HG02852 (cell line): ENCODE results near the gene MAGI2.
"Not testable (repeated sequence)": the region's sequence is repeated elsewhere in the genome, so short reads cannot be mapped to it uniquely, and the experiment has no call there.

Experiments used
- ATAC-seq: cut with Tn5 transposase; IDR thresholded peaks from one replicate; pipeline ENCODE4 v1.9.1; 2021; ENCODE audit warnings: mild to moderate bottlenecking, moderate library complexity; ENCODE audit not compliant: unreplicated experiment

MAGI2 gene

GRCh38 chr7:79452032-79452494 is 1.4 kb downstream of the MAGI2 start:
- ATAC-seq, result no peak

GRCh38 chr7:79451580-79451979 is 1.9 kb downstream of the MAGI2 start:
- no peak for ATAC-seq

GRCh38 chr7:79442766-79443165 is 10.7 kb downstream of the MAGI2 start:
- ATAC-seq, result not testable (repeated sequence)

- no peak for ATAC-seq
These were observed 17.1 kb downstream of the MAGI2 start for GRCh38 chr7:79436378-79436777.

GRCh38 chr7:79434867-79435266 is 18.6 kb downstream of the MAGI2 start:
- ATAC-seq, result no peak

GRCh38 chr7:79434098-79434497 is 19.4 kb downstream of the MAGI2 start:
- no peak for ATAC-seq

- no peak for ATAC-seq
These were observed 23.1 kb downstream of the MAGI2 start for GRCh38 chr7:79430391-79430790.

GRCh38 chr7:79425665-79426064 is 27.8 kb downstream of the MAGI2 start:
- ATAC-seq, result no peak

GRCh38 chr7:79421751-79422150 is 31.7 kb downstream of the MAGI2 start:
- ATAC-seq, result no peak

- no peak for ATAC-seq
These were observed 33.0 kb downstream of the MAGI2 start for GRCh38 chr7:79420464-79420863.

- no peak for ATAC-seq
These were observed 38.6 kb downstream of the MAGI2 start for GRCh38 chr7:79414910-79415309.

GRCh38 chr7:79412915-79413314 is 40.6 kb downstream of the MAGI2 start:
- ATAC-seq, result no peak

GRCh38 chr7:79412438-79412837 is 41.0 kb downstream of the MAGI2 start:
- ATAC-seq, result no peak

GRCh38 chr7:79410345-79410744 is 43.1 kb downstream of the MAGI2 start:
- no peak for ATAC-seq

- ATAC-seq, result no peak
These were observed 46.1 kb downstream of the MAGI2 start for GRCh38 chr7:79407351-79407750.

- no peak for ATAC-seq
These were observed 47.1 kb downstream of the MAGI2 start for GRCh38 chr7:79406371-79406770.

- ATAC-seq, result no peak
These were observed 48.1 kb downstream of the MAGI2 start for GRCh38 chr7:79405368-79405767.

GRCh38 chr7:79403879-79404278 is 49.6 kb downstream of the MAGI2 start:
- no peak for ATAC-seq

GRCh38 chr7:79403451-79403850 is 50.0 kb downstream of the MAGI2 start:
- ATAC-seq, result no peak

GRCh38 chr7:79401254-79401653 is 52.2 kb downstream of the MAGI2 start:
- no peak for ATAC-seq

GRCh38 chr7:79400222-79400621 is 53.2 kb downstream of the MAGI2 start:
- no peak for ATAC-seq

- ATAC-seq, result no peak
These were observed 55.2 kb downstream of the MAGI2 start for GRCh38 chr7:79398138-79398749.

GRCh38 chr7:79386688-79387422 is 66.6 kb downstream of the MAGI2 start:
- no peak for ATAC-seq
